ENCODE data around the gene TRPM5.

The TRPM5 gene

GRCh38 chr11:2435288-2436012 lies 8.9 kb downstream of the TRPM5 start:
- DNase-seq: no peak

- no peak for DNase-seq
Measured at GRCh38 chr11:2434506-2435255, 9.6 kb downstream of the TRPM5 start.

GRCh38 chr11:2434008-2434407 lies 10.3 kb downstream of the TRPM5 start:
- no peak for DNase-seq

- no peak for DNase-seq
Measured at GRCh38 chr11:2433106-2433925, 11.0 kb downstream of the TRPM5 start.

GRCh38 chr11:2432628-2433071 lies 11.7 kb downstream of the TRPM5 start:
- no peak for DNase-seq

- DNase-seq: no peak
Measured at GRCh38 chr11:2432171-2432621, 12.1 kb downstream of the TRPM5 start.

- DNase-seq: no peak
Measured at GRCh38 chr11:2431395-2431794, 12.9 kb downstream of the TRPM5 start.

- peak; percentile 87 to 93 for DNase-seq
Measured at GRCh38 chr11:2428322-2428795, 16.0 kb downstream of the TRPM5 start.

GRCh38 chr11:2427721-2428321 lies 16.5 kb downstream of the TRPM5 start:
- no peak for DNase-seq

- DNase-seq: no peak
Measured at GRCh38 chr11:2426826-2427521, 17.3 kb downstream of the TRPM5 start.

- DNase-seq: no peak
Measured at GRCh38 chr11:2426221-2426620, 18.1 kb downstream of the TRPM5 start.

- DNase-seq: no peak
Measured at GRCh38 chr11:2425506-2425905, 18.8 kb downstream of the TRPM5 start.

- no peak for DNase-seq
Measured at GRCh38 chr11:2424811-2425495, 19.4 kb downstream of the TRPM5 start.

- no peak for DNase-seq
Measured at GRCh38 chr11:2423157-2424025, 20.9 kb downstream of the TRPM5 start.

GRCh38 chr11:2422461-2423156 lies 21.7 kb downstream of the TRPM5 start:
- DNase-seq: no peak

- DNase-seq: no peak
Measured at GRCh38 chr11:2421996-2422395, 22.3 kb downstream of the TRPM5 start.

GRCh38 chr11:2421226-2421994 lies 22.9 kb downstream of the TRPM5 start:
- DNase-seq: no peak

- DNase-seq: peak; percentile 69 to 72
Measured at GRCh38 chr11:2420502-2421225, 23.6 kb downstream of the TRPM5 start.
